ENCODE results near the gene CD2BP2. TPM values are rescaled to one million over a fixed set of nuclear protein-coding genes. Genes with fewer than 3 reads are reported as not detected.
"Not testable (repeated sequence)": the region's sequence is repeated elsewhere in the genome, so short reads cannot be mapped to it uniquely, and the experiment has no call there.

Gene CD2BP2
- total RNA-seq, 4 donors from 2014 or later: 39.1 to 68.5 (median 56.1) TPM

DNA sequence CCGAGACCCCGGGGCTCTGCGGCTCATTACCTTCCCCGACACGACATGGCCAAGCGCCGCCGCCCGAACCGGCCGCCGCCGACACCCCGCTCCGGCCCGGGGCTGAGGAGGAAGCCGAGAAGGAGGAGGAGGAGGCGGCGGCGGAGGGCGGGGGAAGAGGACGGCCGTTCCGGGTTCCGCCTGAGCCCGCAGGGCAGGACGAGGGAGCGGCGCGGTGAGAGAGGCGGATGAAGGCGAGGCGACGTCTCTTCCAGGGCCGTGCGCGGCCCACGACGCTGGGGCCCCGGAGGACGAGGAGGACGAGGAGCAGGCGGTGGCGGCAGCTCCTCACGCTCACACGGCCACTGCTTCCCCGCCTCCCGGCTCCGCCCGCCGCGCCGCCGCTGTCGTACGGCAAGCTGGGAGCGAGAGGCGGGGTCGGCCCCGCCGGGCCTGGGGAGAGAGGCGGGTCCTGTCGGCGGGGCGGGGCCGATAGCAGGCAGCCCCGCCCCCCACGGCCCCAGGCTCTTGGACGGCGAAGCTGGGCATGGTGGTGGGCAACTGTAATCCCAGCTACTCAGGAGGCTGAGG lies 20.0 kb downstream of the CD2BP2 start:
- DNase-seq: peak; percentile 86
- TF ChIP-seq POLR2A (IDR thresholded peaks at IDR 0.05): peak; percentile 13 to 94
- H3K36me3 ChIP-seq; H3K4me1 ChIP-seq; H3K27me3 ChIP-seq; intact Hi-C loops (cut with DNase I); H3K9me3 ChIP-seq: not testable (repeated sequence)
- WGBS, 2 donors: 0% methylated on average over 13 to 48 of the region's 70 CpGs
- Histone ChIP-seq H3K4me3 (replicated peaks in 1 of 3) (peak overlapping the region in 2 of 3 donors; percentile 46 to 80), H3K27ac (peak overlapping the region; percentile 77 to 96 (median 84))

DNA sequence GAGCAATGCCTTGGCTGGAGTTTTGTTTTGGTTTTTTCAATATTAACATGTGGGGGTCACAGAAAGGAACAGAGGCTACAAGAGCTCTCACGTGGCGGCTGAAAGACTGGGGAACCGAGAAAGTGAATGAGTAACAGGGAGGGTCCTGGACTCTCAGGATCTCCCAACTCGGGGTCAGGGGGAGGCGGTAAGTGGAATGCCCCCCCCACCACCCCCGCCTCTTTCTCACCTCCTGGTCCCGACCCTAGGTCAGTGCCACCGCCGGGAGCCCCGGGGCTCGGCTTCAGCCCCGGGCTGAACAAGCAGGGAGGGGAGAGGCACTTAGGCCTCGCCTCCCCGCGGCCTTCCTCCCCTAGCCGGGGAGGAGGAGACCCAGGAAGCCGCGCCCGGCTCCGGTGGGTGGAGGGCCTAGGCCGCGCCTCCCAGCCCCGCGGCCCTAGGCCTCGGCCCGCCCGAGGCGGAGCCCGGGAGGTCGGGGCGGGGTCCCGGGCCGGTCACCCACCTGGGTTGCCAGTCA lies 20.6 kb downstream of the CD2BP2 start:
- 0% methylated on average over 6 to 7 of the region's 33 CpGs for WGBS, 2 donors
- H3K9me3 ChIP-seq; H3K36me3 ChIP-seq; H3K27me3 ChIP-seq; intact Hi-C loops (cut with DNase I); H3K4me1 ChIP-seq: not testable (repeated sequence)
- Histone ChIP-seq H3K27ac (peak overlapping the region; percentile 77 to 96 (median 84)), H3K4me3 (replicated peaks in 1 of 3) (peak overlapping the region in 2 of 3 donors; percentile 46 to 80)
- peak; percentile 88 for DNase-seq

DNA sequence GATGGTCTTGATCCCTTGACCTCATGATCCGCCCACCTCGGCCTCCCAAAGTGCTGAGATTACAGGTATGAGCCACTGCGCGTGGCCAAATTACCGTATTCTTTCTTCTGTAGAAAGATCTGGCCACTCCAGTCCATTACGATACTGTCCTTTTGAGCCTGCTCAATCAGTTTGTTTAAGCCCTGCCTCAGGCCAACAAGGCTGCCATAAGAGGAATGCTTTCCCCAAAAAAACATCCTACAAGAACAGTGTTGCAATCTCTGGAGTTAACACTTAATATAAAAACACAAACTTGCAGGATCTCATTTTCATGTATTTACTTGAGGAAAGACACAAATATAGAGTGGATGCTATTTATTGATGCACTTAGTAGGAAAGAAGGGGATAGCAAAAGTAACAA lies 30.9 kb downstream of the CD2BP2 start:
- H3K36me3 ChIP-seq; intact Hi-C loops (cut with DNase I); H3K4me3 ChIP-seq (replicated peaks in 1 of 3); H3K27me3 ChIP-seq; H3K9me3 ChIP-seq: not testable (repeated sequence)
- H3K4me1 ChIP-seq: peaks cover 5 to 11% of the 10 kb centered on the region in 2 donors
- peak; percentile 61 to 71 for DNase-seq
- 30 to 44% methylated on average over 6 of the region's 6 CpGs for WGBS, 2 donors
- H3K27ac ChIP-seq: peak overlapping the region; percentile 45 to 68 (median 68)

DNA sequence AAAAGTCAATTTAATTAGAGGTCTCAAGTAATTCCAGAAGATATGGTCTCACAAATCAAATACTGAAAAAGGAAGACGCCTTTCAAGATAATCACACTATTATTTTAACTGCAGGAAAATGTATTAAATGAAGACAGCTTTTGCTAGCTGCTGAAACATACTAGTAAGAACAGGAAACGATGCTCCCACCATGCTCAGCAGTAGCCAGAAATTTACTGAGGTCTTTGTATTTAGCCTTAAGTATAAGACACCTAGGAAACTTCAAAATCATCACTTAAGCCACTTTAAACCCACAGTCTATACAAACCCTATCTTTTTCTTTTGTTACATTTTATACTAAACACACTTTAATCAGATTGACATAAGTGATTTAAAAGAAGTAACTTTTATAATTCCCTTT lies 36.5 kb downstream of the CD2BP2 start:
- H3K4me3 ChIP-seq (replicated peaks in 1 of 3); DNase-seq; H3K27me3 ChIP-seq; intact Hi-C loops (cut with DNase I); H3K9me3 ChIP-seq; H3K4me1 ChIP-seq; H3K27ac ChIP-seq; H3K36me3 ChIP-seq: not testable (repeated sequence)
- 69 to 76% methylated on average over 2 of the region's 2 CpGs for WGBS, 2 donors

DNA sequence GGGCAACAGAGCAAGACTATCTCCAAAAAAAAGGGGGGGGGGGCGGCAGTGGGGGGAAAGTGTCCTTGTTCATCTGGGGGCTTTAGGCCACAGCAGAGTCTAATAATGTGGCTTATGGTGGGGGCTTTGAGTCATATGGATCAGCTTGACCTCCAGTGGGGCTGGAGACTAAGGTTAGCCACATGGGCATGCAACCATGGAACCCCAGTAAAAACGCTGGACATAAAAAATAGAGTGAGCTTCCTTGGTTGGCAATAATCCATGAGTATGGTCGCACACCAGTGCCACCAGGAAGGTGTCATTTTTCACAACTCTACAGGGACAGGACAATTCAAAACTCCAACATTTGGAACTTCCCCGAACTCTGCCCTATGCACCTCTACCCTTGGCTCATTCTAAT lies 44.2 kb downstream of the CD2BP2 start:
- H3K4me3 ChIP-seq (replicated peaks in 1 of 3); H3K27ac ChIP-seq; intact Hi-C loops (cut with DNase I); H3K9me3 ChIP-seq; H3K36me3 ChIP-seq; H3K27me3 ChIP-seq; DNase-seq: not testable (repeated sequence)
- no CpG with 5 or more reads among the region's 4 CpGs for WGBS, 2 donors
- peaks cover 2 to 12% of the 10 kb centered on the region in 2 donors for H3K4me1 ChIP-seq

DNA sequence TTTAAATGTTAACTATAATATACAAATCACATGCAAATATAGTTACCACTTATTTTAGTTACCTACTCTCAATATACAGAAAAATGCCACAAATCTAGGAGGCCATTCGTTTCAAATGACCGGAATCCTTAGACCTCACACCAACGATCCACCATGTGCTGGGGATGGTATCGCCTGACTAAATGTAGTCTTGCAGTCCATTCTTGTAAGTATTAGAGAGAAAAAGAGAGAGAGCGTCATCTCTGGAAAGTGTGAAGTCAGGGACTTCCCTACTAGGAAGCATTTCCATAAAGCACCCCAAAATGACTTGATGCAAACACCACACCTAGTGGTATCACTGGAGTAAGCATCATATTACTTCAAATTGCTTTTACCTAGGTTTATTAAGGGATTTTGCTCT lies 45.9 kb downstream of the CD2BP2 start:
- H3K4me3 ChIP-seq (replicated peaks in 1 of 3); DNase-seq; H3K36me3 ChIP-seq; H3K9me3 ChIP-seq; intact Hi-C loops (cut with DNase I); H3K27ac ChIP-seq; H3K27me3 ChIP-seq: not testable (repeated sequence)
- peaks cover 2 to 12% of the 10 kb centered on the region in 2 donors for H3K4me1 ChIP-seq
- 94 to 97% methylated on average over 5 of the region's 5 CpGs for WGBS, 2 donors

Other genes starting within 250 kb of the CD2BP2 start
- gene GDPD3, start 241.8 kb downstream of the CD2BP2 start, total RNA-seq: 1 to 10 TPM in 2 of 4 donors, under 1 TPM in 1, not detected in 1; 0.68 to 1.6 (median 1.2) TPM
- 10 to 100 TPM; 31.5 to 90.6 (median 51.5) TPM for gene MAPK3, start 232.1 kb downstream of the CD2BP2 start, total RNA-seq
- gene CORO1A, start 171.7 kb downstream of the CD2BP2 start, total RNA-seq: 10 to 100 TPM in 3 of 4 donors, 1 to 10 TPM in 1; 7.3 to 14.8 (median 11.2) TPM
- 100 to 1,000 TPM in 2 of 4 donors, 1 to 10 TPM in 2; 2.1 to 150 (median 67.4) TPM for gene BOLA2B, start 161.6 kb downstream of the CD2BP2 start, total RNA-seq
- 10 to 100 TPM; 26.2 to 73.3 (median 63.7) TPM for gene SLX1A, start 161.4 kb downstream of the CD2BP2 start, total RNA-seq
- 10 to 100 TPM in 2 of 4 donors, 1 to 10 TPM in 2; 8.9 to 13.8 (median 9.8) TPM for gene SULT1A3, start 156.1 kb downstream of the CD2BP2 start, total RNA-seq
- 1 to 10 TPM; 2.1 to 3.0 (median 2.3) TPM for gene NPIPB13, start 106.8 kb downstream of the CD2BP2 start, total RNA-seq
- 10 to 100 TPM; 26.6 to 38.1 (median 33.5) TPM for gene TBC1D10B, start 15.2 kb upstream of the CD2BP2 start, total RNA-seq
- not detected for gene MYL11, start 19.5 kb upstream of the CD2BP2 start, total RNA-seq
- gene SEPTIN1, start 27.3 kb upstream of the CD2BP2 start, total RNA-seq: 1 to 10 TPM in 3 of 4 donors, under 1 TPM in 1; 0.56 to 3.4 (median 1.4) TPM
- gene ZNF48, start 40.1 kb upstream of the CD2BP2 start, total RNA-seq: 10 to 100 TPM in 2 of 4 donors, 1 to 10 TPM in 2; 8.5 to 12.2 (median 9.4) TPM
- 10 to 100 TPM in 3 of 4 donors, 1 to 10 TPM in 1; 9.1 to 29.5 (median 19.1) TPM for gene ZNF771, start 52.3 kb upstream of the CD2BP2 start, total RNA-seq
- 10 to 100 TPM; 18.8 to 26.4 (median 22.5) TPM for gene DCTPP1, start 74.7 kb upstream of the CD2BP2 start, total RNA-seq
- gene SEPHS2, start 90.6 kb upstream of the CD2BP2 start, total RNA-seq: 10 to 100 TPM; 34.5 to 41.3 (median 39.9) TPM
- 1 to 10 TPM in 3 of 4 donors, under 1 TPM in 1; 0.56 to 4.6 (median 2.8) TPM for gene ITGAL, start 117.4 kb upstream of the CD2BP2 start, total RNA-seq
- 10 to 100 TPM; 27.4 to 44.9 (median 32.3) TPM for gene ZNF768, start 171.3 kb upstream of the CD2BP2 start, total RNA-seq
- 10 to 100 TPM; 13.6 to 30.7 (median 21.8) TPM for gene ZNF747, start 179.6 kb upstream of the CD2BP2 start, total RNA-seq
- 10 to 100 TPM in 3 of 4 donors, 1 to 10 TPM in 1; 9.3 to 15.4 (median 11.8) TPM for gene ZNF764, start 203.1 kb upstream of the CD2BP2 start, total RNA-seq
- gene ZNF688, start 216.4 kb upstream of the CD2BP2 start, total RNA-seq: 10 to 100 TPM; 10.6 to 26.1 (median 16.5) TPM
- gene ZNF785, start 230.4 kb upstream of the CD2BP2 start, total RNA-seq: 10 to 100 TPM; 10.3 to 16.9 (median 12.4) TPM

Data from thyroid gland (tissue), 4 donors.